ENCODE results near the gene SQOR. TPM values are rescaled to one million over a fixed set of nuclear protein-coding genes. Genes with fewer than 3 reads are reported as not detected.

The SQOR gene
- polyA plus RNA-seq, 2 of the 4 experiments (the other 2 are of a cell fraction): 33.8 to 71.7 TPM

DNA sequence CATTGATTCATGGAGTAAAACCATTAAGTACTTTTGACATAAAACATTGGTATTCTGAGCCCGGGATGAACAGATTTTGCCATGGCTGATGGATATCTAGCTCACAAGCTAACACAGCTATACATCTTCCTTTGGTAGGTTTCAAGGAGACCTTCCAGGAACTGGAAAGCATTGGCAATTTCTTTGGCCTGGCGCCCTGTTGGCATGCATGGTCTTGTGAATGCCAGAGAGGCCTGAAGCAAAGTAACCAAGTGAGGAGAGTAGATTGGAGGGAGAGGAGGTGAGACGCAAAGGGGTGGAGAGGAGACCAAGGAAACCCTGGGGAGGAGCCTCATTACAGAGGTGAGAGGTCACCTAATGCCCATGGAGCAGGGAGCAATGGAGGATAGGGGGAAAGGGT, 67.2 kb downstream of the SQOR start:
- peaks cover 3% of the 10 kb centered on the region; the same call in 1 of the 3 replicates for H3K4me1 ChIP-seq
- DNase-seq (ENCODE audit: low read depth in 1 of 2, low spot score in 1 of 2): no peak
- POLR2A ChIA-PET: no interaction called here

DNA sequence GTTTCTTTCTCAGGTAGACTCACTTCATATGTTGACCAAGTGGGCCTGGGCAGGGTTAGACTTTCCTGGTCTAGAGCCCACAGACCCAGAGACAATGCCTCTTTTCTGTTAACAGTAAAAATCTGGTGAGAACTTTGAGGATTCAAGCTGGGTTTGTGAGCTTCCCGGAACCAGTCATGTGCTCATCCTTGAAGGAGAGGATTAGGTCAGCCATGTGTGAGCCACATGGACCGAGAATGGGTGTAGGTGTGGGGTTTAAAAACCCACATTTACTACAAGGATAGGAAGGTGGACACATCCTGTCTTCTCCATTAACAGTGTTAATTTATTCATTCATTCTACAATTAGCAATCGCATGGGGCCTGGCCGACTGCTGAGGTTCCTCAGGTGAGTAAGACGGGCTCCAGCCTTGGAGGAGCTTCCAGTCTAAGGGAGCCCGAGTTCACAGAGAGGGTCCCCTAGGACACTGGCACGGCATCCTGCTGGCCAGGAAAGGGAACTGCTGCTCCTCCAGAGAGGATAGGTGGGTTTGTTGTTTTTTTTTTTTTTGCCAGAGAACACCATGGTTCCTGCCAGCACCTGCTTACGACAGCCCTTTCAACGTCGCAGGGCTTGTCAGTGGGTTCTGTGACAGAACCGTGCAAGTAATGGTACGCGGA, 69.0 kb downstream of the SQOR start:
- CTCF ChIA-PET: interaction anchor here (1.3 kb wide), 1 partner anchor 12 kb away, joined by 3 read pairs; no protein-coding TSS in a partner anchor
- no peak for FAIRE-seq
- Histone ChIP-seq H3K9me3 (no peaks in the 10 kb centered on the region), H3K4me2 (no peak overlapping the region), H3K4me3 (no peak overlapping the region), H3K4me1 (peaks cover 3% of the 10 kb centered on the region; the same call in 1 of the 3 replicates), H3K27ac (no peak overlapping the region)
- DNase-seq (ENCODE audit: low read depth in 1 of 2, low spot score in 1 of 2): no peak
- ATAC-seq: peak in 1 of 2 experiments; percentile 35; a peak in 2 of 6 replicates
- 97% methylated on average over 11 of the region's 13 CpGs for WGBS (ENCODE audit: missing lambda C conversion rate)
- POLR2A ChIA-PET: no interaction called here
- no peak for TF ChIP-seq HEYL (CRISPR knock-in tag; IDR thresholded peaks at IDR 0.05)
- no peak for TF ChIP-seq ZC3H11A (IDR thresholded peaks at IDR 0.05)
- no peak for TF ChIP-seq JUNB (IDR thresholded peaks at IDR 0.05)
- no peak for TF ChIP-seq HDAC2 (IDR thresholded peaks at IDR 0.05)
- TF ChIP-seq HOXA7 (CRISPR knock-in tag; IDR thresholded peaks at IDR 0.05): no peak
- no peak for TF ChIP-seq PHF8 (IDR thresholded peaks at IDR 0.05; ENCODE audit: borderline replicate concordance, low read depth)
- TF ChIP-seq SREBF2 (IDR thresholded peaks at IDR 0.05): no peak
- TF ChIP-seq EHF (CRISPR knock-in tag; IDR thresholded peaks at IDR 0.05): no peak
- no peak for TF ChIP-seq TFCP2L1 (CRISPR knock-in tag; IDR thresholded peaks at IDR 0.05)

More for the DNA sequence above, 67.2 kb downstream of the SQOR start:
- no peak for FAIRE-seq
- H3K4me2 ChIP-seq: no peak overlapping the region
- H3K27ac ChIP-seq: no peak overlapping the region
- WGBS (ENCODE audit: missing lambda C conversion rate): 93% methylated on average over 3 of the region's 3 CpGs
- H3K9me3 ChIP-seq: no peaks in the 10 kb centered on the region
- CTCF ChIA-PET: no interaction called here
- H3K4me3 ChIP-seq: no peak overlapping the region
- TF ChIP-seq POLR2A (IDR thresholded peaks at IDR 0.05; ENCODE audit: low read length): no peak
- no peak for TF ChIP-seq SREBF2 (IDR thresholded peaks at IDR 0.05)
- no peak for TF ChIP-seq CBX8 (IDR thresholded peaks at IDR 0.05)
- TF ChIP-seq NFE2L2 (conservative IDR thresholded peaks at IDR 0.05; ENCODE audit: low read length): no peak
- TF ChIP-seq CBX2 (IDR thresholded peaks at IDR 0.05; ENCODE audit: borderline replicate concordance, low read depth): no peak
- TF ChIP-seq RNF2 (IDR thresholded peaks at IDR 0.05; ENCODE audit: borderline replicate concordance, low read depth): no peak
- TF ChIP-seq HOXB13 (CRISPR knock-in tag; IDR thresholded peaks at IDR 0.05; ENCODE audit: low read depth): no peak
- no peak for TF ChIP-seq NPAS2 (CRISPR knock-in tag; IDR thresholded peaks at IDR 0.05; ENCODE audit: borderline replicate concordance)
- TF ChIP-seq, protein P1, sequence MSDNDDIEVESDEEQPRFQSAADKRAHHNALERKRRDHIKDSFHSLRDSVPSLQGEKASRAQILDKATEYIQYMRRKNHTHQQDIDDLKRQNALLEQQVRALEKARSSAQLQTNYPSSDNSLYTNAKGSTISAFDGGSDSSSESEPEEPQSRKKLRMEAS (IDR thresholded peaks at IDR 0.05): no peak
- ATAC-seq: no peak

DNA sequence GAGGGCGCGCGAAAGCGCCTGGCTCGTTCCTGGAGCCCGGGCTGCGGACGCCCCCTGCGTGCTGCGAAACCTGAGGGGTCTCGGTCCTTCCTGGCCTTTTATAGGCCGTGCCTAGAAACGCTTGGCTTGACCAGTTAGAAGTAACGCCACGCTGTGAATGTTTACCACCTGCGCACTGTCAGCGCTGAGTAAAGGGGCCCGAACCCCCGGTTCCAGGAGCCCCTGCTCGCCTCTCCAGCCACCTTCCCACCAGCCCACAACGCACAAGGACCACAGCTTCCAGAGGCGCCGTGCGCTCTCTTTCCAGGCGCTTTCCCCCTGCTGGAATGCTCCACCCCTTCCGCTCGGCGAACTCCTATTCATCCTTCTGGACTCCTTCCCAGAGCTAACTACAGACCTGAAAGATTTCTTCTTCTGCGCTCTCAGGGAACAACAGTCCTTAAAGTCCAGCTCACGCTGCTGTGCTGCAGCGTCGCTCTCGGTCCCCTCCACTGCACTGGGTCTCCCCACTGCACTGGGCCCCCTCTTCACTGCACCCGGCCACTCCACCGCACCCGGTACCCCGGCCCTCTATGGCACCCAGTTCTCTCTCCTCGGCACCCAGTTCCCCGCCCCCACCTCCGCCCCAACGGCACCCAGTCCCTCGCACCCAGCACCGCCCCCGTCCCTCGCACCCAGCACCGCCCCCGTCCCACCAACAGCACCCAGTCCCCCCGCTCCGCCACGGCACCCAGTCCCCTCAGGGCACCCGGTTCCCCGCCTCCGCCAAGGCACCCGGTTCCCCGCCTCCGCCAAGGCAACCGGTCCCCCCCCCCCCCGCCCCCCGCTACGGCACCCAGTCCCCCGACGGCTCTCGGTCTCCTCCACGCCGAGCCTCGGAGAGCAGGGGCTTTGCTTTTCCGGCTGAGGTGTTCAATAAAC, 69.8 kb downstream of the SQOR start:
- CTCF ChIA-PET: interaction anchor here (0.8 to 1.9 kb wide), 15 partner anchors 11 to 91 kb away, joined by 3 to 11 read pairs (median 6); no protein-coding TSS in a partner anchor
- Histone ChIP-seq H3K27ac (peak overlapping the region; percentile 69 to 83), H3K4me3 (peak overlapping the region; percentile 48), H3K4me1 (peaks cover 3% of the 10 kb centered on the region; the same call in 1 of the 3 replicates), H3K4me2 (peak overlapping the region; percentile 75), H3K9me3 (no peaks in the 10 kb centered on the region)
- POLR2A ChIA-PET: no interaction called here
- ATAC-seq (peak in 1 of 2 experiments; percentile 48; a peak in 2 of 6 replicates), FAIRE-seq (no peak), DNase-seq (ENCODE audit: low read depth in 1 of 2, low spot score in 1 of 2) (no peak)
- WGBS (ENCODE audit: missing lambda C conversion rate): 83% methylated on average over 35 of the region's 67 CpGs
- TF ChIP-seq HOXB13 (CRISPR knock-in tag; IDR thresholded peaks at IDR 0.05; ENCODE audit: low read depth) (no peak), EP300 (IDR thresholded peaks at IDR 0.05) (no peak), ZFP36 (IDR thresholded peaks at IDR 0.05; ENCODE audit: borderline replicate concordance, partially characterized antibody) (no peak)
- TF ChIP-seq, protein P2, sequence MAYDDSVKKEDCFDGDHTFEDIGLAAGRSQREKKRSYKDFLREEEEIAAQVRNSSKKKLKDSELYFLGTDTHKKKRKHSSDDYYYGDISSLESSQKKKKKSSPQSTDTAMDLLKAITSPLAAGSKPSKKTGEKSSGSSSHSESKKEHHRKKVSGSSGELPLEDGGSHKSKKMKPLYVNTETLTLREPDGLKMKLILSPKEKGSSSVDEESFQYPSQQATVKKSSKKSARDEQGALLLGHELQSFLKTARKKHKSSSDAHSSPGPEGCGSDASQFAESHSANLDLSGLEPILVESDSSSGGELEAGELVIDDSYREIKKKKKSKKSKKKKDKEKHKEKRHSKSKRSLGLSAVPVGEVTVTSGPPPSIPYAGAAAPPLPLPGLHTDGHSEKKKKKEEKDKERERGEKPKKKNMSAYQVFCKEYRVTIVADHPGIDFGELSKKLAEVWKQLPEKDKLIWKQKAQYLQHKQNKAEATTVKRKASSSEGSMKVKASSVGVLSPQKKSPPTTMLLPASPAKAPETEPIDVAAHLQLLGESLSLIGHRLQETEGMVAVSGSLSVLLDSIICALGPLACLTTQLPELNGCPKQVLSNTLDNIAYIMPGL (CRISPR knock-in tag; IDR thresholded peaks at IDR 0.05; ENCODE audit: borderline replicate concordance): no peak
- TF ChIP-seq, protein P3, sequence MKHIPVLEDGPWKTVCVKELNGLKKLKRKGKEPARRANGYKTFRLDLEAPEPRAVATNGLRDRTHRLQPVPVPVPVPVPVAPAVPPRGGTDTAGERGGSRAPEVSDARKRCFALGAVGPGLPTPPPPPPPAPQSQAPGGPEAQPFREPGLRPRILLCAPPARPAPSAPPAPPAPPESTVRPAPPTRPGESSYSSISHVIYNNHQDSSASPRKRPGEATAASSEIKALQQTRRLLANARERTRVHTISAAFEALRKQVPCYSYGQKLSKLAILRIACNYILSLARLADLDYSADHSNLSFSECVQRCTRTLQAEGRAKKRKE (CRISPR knock-in tag; IDR thresholded peaks at IDR 0.05; ENCODE audit: low read depth): no peak
- TF ChIP-seq, protein P4, sequence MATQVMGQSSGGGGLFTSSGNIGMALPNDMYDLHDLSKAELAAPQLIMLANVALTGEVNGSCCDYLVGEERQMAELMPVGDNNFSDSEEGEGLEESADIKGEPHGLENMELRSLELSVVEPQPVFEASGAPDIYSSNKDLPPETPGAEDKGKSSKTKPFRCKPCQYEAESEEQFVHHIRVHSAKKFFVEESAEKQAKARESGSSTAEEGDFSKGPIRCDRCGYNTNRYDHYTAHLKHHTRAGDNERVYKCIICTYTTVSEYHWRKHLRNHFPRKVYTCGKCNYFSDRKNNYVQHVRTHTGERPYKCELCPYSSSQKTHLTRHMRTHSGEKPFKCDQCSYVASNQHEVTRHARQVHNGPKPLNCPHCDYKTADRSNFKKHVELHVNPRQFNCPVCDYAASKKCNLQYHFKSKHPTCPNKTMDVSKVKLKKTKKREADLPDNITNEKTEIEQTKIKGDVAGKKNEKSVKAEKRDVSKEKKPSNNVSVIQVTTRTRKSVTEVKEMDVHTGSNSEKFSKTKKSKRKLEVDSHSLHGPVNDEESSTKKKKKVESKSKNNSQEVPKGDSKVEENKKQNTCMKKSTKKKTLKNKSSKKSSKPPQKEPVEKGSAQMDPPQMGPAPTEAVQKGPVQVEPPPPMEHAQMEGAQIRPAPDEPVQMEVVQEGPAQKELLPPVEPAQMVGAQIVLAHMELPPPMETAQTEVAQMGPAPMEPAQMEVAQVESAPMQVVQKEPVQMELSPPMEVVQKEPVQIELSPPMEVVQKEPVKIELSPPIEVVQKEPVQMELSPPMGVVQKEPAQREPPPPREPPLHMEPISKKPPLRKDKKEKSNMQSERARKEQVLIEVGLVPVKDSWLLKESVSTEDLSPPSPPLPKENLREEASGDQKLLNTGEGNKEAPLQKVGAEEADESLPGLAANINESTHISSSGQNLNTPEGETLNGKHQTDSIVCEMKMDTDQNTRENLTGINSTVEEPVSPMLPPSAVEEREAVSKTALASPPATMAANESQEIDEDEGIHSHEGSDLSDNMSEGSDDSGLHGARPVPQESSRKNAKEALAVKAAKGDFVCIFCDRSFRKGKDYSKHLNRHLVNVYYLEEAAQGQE (IDR thresholded peaks at IDR 0.05): no peak
- TF ChIP-seq, protein P5, sequence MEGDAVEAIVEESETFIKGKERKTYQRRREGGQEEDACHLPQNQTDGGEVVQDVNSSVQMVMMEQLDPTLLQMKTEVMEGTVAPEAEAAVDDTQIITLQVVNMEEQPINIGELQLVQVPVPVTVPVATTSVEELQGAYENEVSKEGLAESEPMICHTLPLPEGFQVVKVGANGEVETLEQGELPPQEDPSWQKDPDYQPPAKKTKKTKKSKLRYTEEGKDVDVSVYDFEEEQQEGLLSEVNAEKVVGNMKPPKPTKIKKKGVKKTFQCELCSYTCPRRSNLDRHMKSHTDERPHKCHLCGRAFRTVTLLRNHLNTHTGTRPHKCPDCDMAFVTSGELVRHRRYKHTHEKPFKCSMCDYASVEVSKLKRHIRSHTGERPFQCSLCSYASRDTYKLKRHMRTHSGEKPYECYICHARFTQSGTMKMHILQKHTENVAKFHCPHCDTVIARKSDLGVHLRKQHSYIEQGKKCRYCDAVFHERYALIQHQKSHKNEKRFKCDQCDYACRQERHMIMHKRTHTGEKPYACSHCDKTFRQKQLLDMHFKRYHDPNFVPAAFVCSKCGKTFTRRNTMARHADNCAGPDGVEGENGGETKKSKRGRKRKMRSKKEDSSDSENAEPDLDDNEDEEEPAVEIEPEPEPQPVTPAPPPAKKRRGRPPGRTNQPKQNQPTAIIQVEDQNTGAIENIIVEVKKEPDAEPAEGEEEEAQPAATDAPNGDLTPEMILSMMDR (IDR thresholded peaks at IDR 0.05): no peak
